GM18507 (cell line): ENCODE measurements around the gene PPP1R10.

ENCODE experiments used
- DNase-seq: peaks from one replicate; pipeline ENCODE4 v3.0.0; 2011; ENCODE audit warnings: low read depth; ENCODE audit not compliant: insufficient read length; ENCODE audit errors: extremely low spot score
- FAIRE-seq: peaks from 2 replicates; lab custom pipeline; 2011; peaks lifted over from hg19 to GRCh38; lab: Jason Lieb, UNC

Gene PPP1R10

GRCh38 chr6:30601815-30602641, 15.0 kb downstream of the PPP1R10 start:
- no peak for DNase-seq
- no peak for FAIRE-seq

- DNase-seq (no peak), FAIRE-seq (no peak)
Measured at GRCh38 chr6:30601436-30601814, 15.6 kb downstream of the PPP1R10 start.

- FAIRE-seq: no peak
- no peak for DNase-seq
Measured at GRCh38 chr6:30600451-30600961, 16.5 kb downstream of the PPP1R10 start.

GRCh38 chr6:30599625-30600324, 17.3 kb downstream of the PPP1R10 start:
- FAIRE-seq: no peak
- no peak for DNase-seq

GRCh38 chr6:30598912-30599624, 18.0 kb downstream of the PPP1R10 start:
- FAIRE-seq (no peak), DNase-seq (no peak)

GRCh38 chr6:30597315-30598144, 19.5 kb downstream of the PPP1R10 start:
- FAIRE-seq: peak; percentile 80
- DNase-seq: peak; percentile 50

GRCh38 chr6:30592287-30592686, 24.8 kb downstream of the PPP1R10 start:
- FAIRE-seq: no peak

GRCh38 chr6:30591008-30591407, 26.0 kb downstream of the PPP1R10 start:
- DNase-seq (no peak), FAIRE-seq (no peak)

More at GRCh38 chr6:30592287-30592686, 24.8 kb downstream of the PPP1R10 start:
- DNase-seq: no peak

- DNase-seq (no peak), FAIRE-seq (no peak)
Measured at GRCh38 chr6:30590509-30590908, 26.5 kb downstream of the PPP1R10 start.

- DNase-seq (no peak), FAIRE-seq (no peak)
Measured at GRCh38 chr6:30589754-30590358, 27.2 kb downstream of the PPP1R10 start.

GRCh38 chr6:30583921-30584320, 33.1 kb downstream of the PPP1R10 start:
- FAIRE-seq: no peak

GRCh38 chr6:30578051-30578450, 39.0 kb downstream of the PPP1R10 start:
- FAIRE-seq: no peak
- no peak for DNase-seq

More at GRCh38 chr6:30583921-30584320, 33.1 kb downstream of the PPP1R10 start:
- no peak for DNase-seq

- DNase-seq (no peak), FAIRE-seq (no peak)
Measured at GRCh38 chr6:30573113-30573512, 43.9 kb downstream of the PPP1R10 start.

GRCh38 chr6:30572148-30572547, 44.9 kb downstream of the PPP1R10 start:
- FAIRE-seq (no peak), DNase-seq (no peak)

- DNase-seq: no peak
- FAIRE-seq: no peak
Measured at GRCh38 chr6:30571762-30572082, 45.3 kb downstream of the PPP1R10 start.

GRCh38 chr6:30571075-30571761, 45.8 kb downstream of the PPP1R10 start, which contains the start of gene ABCF1:
Gene ABCF1, plus strand, starts transcription at chr6:30571442. Its CDS starts 46 bp downstream, at chr6:30571488.
- FAIRE-seq (peak; percentile 94), DNase-seq (peak; percentile 99)

GRCh38 chr6:30570740-30571074, 46.3 kb downstream of the PPP1R10 start:
- FAIRE-seq (no peak), DNase-seq (no peak)

- DNase-seq: no peak
Measured at GRCh38 chr6:30570263-30570662, 46.8 kb downstream of the PPP1R10 start.

More at GRCh38 chr6:30570263-30570662, 46.8 kb downstream of the PPP1R10 start:
- no peak for FAIRE-seq
